IMR-90 (cell line): ENCODE data around the gene FNDC3A. TPM values are rescaled to one million over a fixed set of nuclear protein-coding genes. Genes with fewer than 3 reads are reported as not detected.

Source experiments
- ATAC-seq: fragments of 200-7000 bp; cut with Tn5 transposase; 2 replicates; pipeline ENCODE4 v1.9.1; 2020; ENCODE audit warnings: low read depth, mild to moderate bottlenecking, moderate library complexity
- BruUV-seq: library from RNA; stranded (reverse); fragments of 400-500 nt; replicated peaks from 2 replicates; lab custom pipeline; 2021; lab: Mats Ljungman, UMichigan
- CTCF ChIA-PET: fragments of 300-600 bp; formaldehyde crosslinking; extraction: SDS; loops from one replicate; lab custom pipeline; 2021; ENCODE audit warnings: antibody characterized with exemption; lab: Yijun Ruan, JAX
- POLR2A ChIA-PET: fragments of 300-600 bp; sonication (Branson Sonifier 250); formaldehyde crosslinking; loops from one replicate; lab custom pipeline; 2022; ENCODE audit warnings: antibody characterized with exemption; ENCODE audit not compliant: unreplicated experiment; lab: Charles Lee
- DNase-seq: peaks from one replicate; pipeline ENCODE4 v3.0.0; 2013
- H2AFZ ChIP-seq: replicated peaks from 2 replicates; pipeline ENCODE3; 2013; ENCODE audit warnings: low read length, mild to moderate bottlenecking; ENCODE audit not compliant: poor library complexity
- H2AK5ac ChIP-seq: 2 replicates; pipeline ENCODE4 v1.6.1; 2013; ENCODE audit warnings: low read depth, low read length, inconsistent platforms
- H2AK9ac ChIP-seq: replicated peaks from 2 replicates; pipeline ENCODE3; 2013; ENCODE audit warnings: mild to moderate bottlenecking, low read depth, low read length, moderate library complexity; ENCODE audit not compliant: poor library complexity
- H2BK120ac ChIP-seq: 2 replicates; pipeline ENCODE4 v1.6.1; 2013; ENCODE audit warnings: low read depth, low read length, inconsistent platforms
- H2BK15ac ChIP-seq: 3 replicates; pipeline ENCODE4 v1.6.1; 2013; ENCODE audit warnings: low read depth, low read length, inconsistent platforms
- H2BK20ac ChIP-seq: 2 replicates; pipeline ENCODE4 v1.6.1; 2013; ENCODE audit warnings: low read depth, mild to moderate bottlenecking, inconsistent platforms, low read length, moderate library complexity
- H2BK5ac ChIP-seq: 2 replicates; pipeline ENCODE4 v1.6.1; 2013; ENCODE audit warnings: mild to moderate bottlenecking, low read depth, low read length, inconsistent platforms; ENCODE audit not compliant: poor library complexity, severe bottlenecking
- H3K14ac ChIP-seq: replicated peaks from 2 replicates; pipeline ENCODE4 v1.6.1; 2013; ENCODE audit warnings: low read depth, low read length, inconsistent platforms
- H3K18ac ChIP-seq: 2 replicates; pipeline ENCODE4 v1.6.1; 2013; ENCODE audit warnings: low read depth, low read length, control low read depth
- H3K23ac ChIP-seq: 2 replicates; pipeline ENCODE4 v1.6.1; 2013; ENCODE audit warnings: low read depth, low read length, inconsistent platforms
- H3K27ac ChIP-seq: 2 replicates; pipeline ENCODE4 v1.5.1; 2013; ENCODE audit warnings: mild to moderate bottlenecking, control low read depth, low read length; ENCODE audit not compliant: insufficient read depth
- H3K27me3 ChIP-seq: 2 replicates; pipeline ENCODE4 v1.6.1; 2013; ENCODE audit warnings: low read length; ENCODE audit not compliant: control insufficient read depth, insufficient read depth
- H3K36me3 ChIP-seq: 2 replicates; pipeline ENCODE4 v1.6.1; 2013; ENCODE audit warnings: low read length, mixed read lengths; ENCODE audit not compliant: control insufficient read depth, insufficient read depth
- H3K4ac ChIP-seq: 2 replicates; pipeline ENCODE4 v1.6.1; 2013; ENCODE audit warnings: low read depth, low read length, inconsistent platforms
- H3K4me1 ChIP-seq: 2 replicates; pipeline ENCODE4 v1.6.1; 2013; ENCODE audit warnings: low read length, mixed read lengths; ENCODE audit not compliant: control insufficient read depth, insufficient read depth
- H3K4me2 ChIP-seq: 2 replicates; pipeline ENCODE4 v1.6.1; 2013; ENCODE audit warnings: low read depth, mild to moderate bottlenecking, control low read depth, low read length, moderate library complexity
- H3K4me3 ChIP-seq: 2 replicates; pipeline ENCODE4 v1.5.1; 2013; ENCODE audit warnings: low read depth, mild to moderate bottlenecking, control low read depth, low read length, moderate library complexity; ENCODE audit not compliant: insufficient read depth
- H3K56ac ChIP-seq: 2 replicates; pipeline ENCODE4 v1.6.1; 2013; ENCODE audit warnings: low read length, inconsistent platforms; ENCODE audit not compliant: insufficient read depth; ENCODE audit errors: extremely low read depth
- H3K79me1 ChIP-seq, 2 experiments: 2 replicates each; pipeline ENCODE4 v1.6.1; 2013; ENCODE audit warnings: low read length in 2 of 2, inconsistent platforms in 1 of 2, low read depth in 1 of 2
- H3K9ac ChIP-seq: 2 replicates; pipeline ENCODE4 v1.6.1; 2013; ENCODE audit warnings: low read depth, low read length, control low read depth
- H3K9me1 ChIP-seq: 2 replicates; pipeline ENCODE4 v1.6.1; 2013; ENCODE audit warnings: low read length, inconsistent platforms; ENCODE audit not compliant: insufficient read depth
- H3K9me3 ChIP-seq: 2 replicates; pipeline ENCODE4 v1.6.1; 2013; ENCODE audit warnings: low read length; ENCODE audit not compliant: control insufficient read depth, insufficient read depth
- H4K20me1 ChIP-seq: 2 replicates; pipeline ENCODE4 v1.6.1; 2013; ENCODE audit warnings: low read length, inconsistent platforms; ENCODE audit not compliant: insufficient read depth
- H4K5ac ChIP-seq: 2 replicates; pipeline ENCODE4 v1.6.1; 2013; ENCODE audit warnings: mild to moderate bottlenecking, low read depth, low read length, control low read depth
- H4K8ac ChIP-seq, 2 experiments: 2 replicates each; pipeline ENCODE4 v1.6.1; 2013; ENCODE audit warnings: low read depth in 2 of 2, low read length in 2 of 2, control low read depth in 1 of 2, inconsistent platforms in 1 of 2
- H4K91ac ChIP-seq: 2 replicates; pipeline ENCODE4 v1.6.1; 2013; ENCODE audit warnings: low read depth, low read length, inconsistent platforms; ENCODE audit not compliant: insufficient read depth
- BHLHE40 ChIP-seq: fragments of 150-350 bp; IDR thresholded peaks from 2 replicates; pipeline ENCODE4 v1.6.1; 2016; ENCODE audit warnings: mild to moderate bottlenecking, low read depth, low read length
- CEBPB ChIP-seq: IDR thresholded peaks from 2 replicates; pipeline ENCODE4 v1.6.1; 2012; ENCODE audit warnings: low read depth, low read length, improper control_type of control experiment
- CHD1 ChIP-seq: IDR thresholded peaks from 2 replicates; pipeline ENCODE4 v1.6.1; 2012; ENCODE audit warnings: low read depth, low read length, improper control_type of control experiment
- POLR2A ChIP-seq: IDR thresholded peaks from 2 replicates; pipeline ENCODE4 v1.6.1; 2012; ENCODE audit warnings: mild to moderate bottlenecking, low read depth, low read length
- RFX5 ChIP-seq: IDR thresholded peaks from 2 replicates; pipeline ENCODE4 v1.8.0; 2012; ENCODE audit warnings: low read depth, mild to moderate bottlenecking, low read length, moderate library complexity
- SMC3 ChIP-seq: fragments of 150-350 bp; IDR thresholded peaks from 2 replicates; pipeline ENCODE4 v1.6.1; 2016; ENCODE audit warnings: low read depth, mild to moderate bottlenecking, antibody characterized with exemption, low read length, moderate library complexity
- WGBS, 2 experiments: methylation state at CpG; one replicate each; pipeline versions ENCODE4 v1.1.5 to v1.1.7; 2013; ENCODE audit warnings: missing lambda C conversion rate in 2 of 2; ENCODE audit not compliant: insufficient read length in 1 of 2; ENCODE audit errors: extremely low coverage in 2 of 2; 5-methylcytosine and 5-hydroxymethylcytosine counted together
- dilution Hi-C: fragments of 300-500 bp; cut with HindIII; formaldehyde crosslinking; loops from one replicate; pipeline ENCODE4 v1.14.3; 2018; ENCODE audit warnings: low sequenced_read_pairs; ENCODE audit not compliant: unreplicated experiment
- in situ Hi-C: fragments of 300-500 bp; cut with MboI; formaldehyde crosslinking; loops from 3 replicates; pipeline ENCODE4 v1.14.3; 2019; ENCODE audit warnings: low sequenced_read_pairs, inconsistent platforms, mixed read lengths
- intact Hi-C: fragments of 100-400 bp; cut with micrococcal nuclease; formaldehyde crosslinking; loops from 2 replicates; pipeline ENCODE4 v1.10.0; 2022
- polyA plus RNA-seq, 3 experiments: library from polyadenylated mRNA; depleted of rRNA; stranded (reverse); fragments of >200 nt; gene quantifications; 2 replicates each; pipeline ENCODE4 v1.2.3, GENCODE V29; 2012; ENCODE audit warnings: low replicate concordance in 1 of 3
- total RNA-seq: library from RNA; depleted of rRNA; stranded (reverse); fragments of >200 nt; gene quantifications from 2 replicates; pipeline ENCODE4 v1.2.3, GENCODE V29; 2012

Gene FNDC3A
- total and polyA plus RNA-seq, 2 of the 4 experiments (the other 2 are of a cell fraction), result 29.2 to 60.4 TPM

GRCh38 chr13:48930918-48931317, 44.8 kb upstream of the FNDC3A start:
- no peak overlapping the region for H2BK5ac ChIP-seq
- no peaks in the 10 kb centered on the region; the same call in 1 of the 2 replicates for H3K27me3 ChIP-seq
- no peak overlapping the region for H2BK120ac ChIP-seq
- H2BK20ac ChIP-seq, result no peak overlapping the region
- H3K79me1 ChIP-seq, result no peaks in the 10 kb centered on the region
- dilution Hi-C loops (no loop called here), intact Hi-C loops (no loop called here), in situ Hi-C loops (no loop called here)
- POLR2A ChIA-PET, result no interaction called here
- no peak overlapping the region for H3K4me2 ChIP-seq
- no peak for DNase-seq
- H3K23ac ChIP-seq, result no peak overlapping the region
- H3K18ac ChIP-seq, result no peak overlapping the region
- H2AK5ac ChIP-seq, result no peak overlapping the region
- H2AFZ ChIP-seq, result no peak overlapping the region
- no TSS peak for BruUV-seq
- H3K36me3 ChIP-seq, result no peaks in the 10 kb centered on the region
- CTCF ChIA-PET, result no interaction called here
- H4K8ac ChIP-seq, result no peak overlapping the region
- H3K4me3 ChIP-seq, result no peak overlapping the region
- H2AK9ac ChIP-seq, result no peak overlapping the region
- no peak overlapping the region for H3K14ac ChIP-seq
- H3K9me3 ChIP-seq, result no peaks in the 10 kb centered on the region
- no peak overlapping the region for H2BK15ac ChIP-seq
- H3K27ac ChIP-seq, result no peak overlapping the region
- no peaks in the 10 kb centered on the region for H4K20me1 ChIP-seq
- no peaks in the 10 kb centered on the region for H3K9me1 ChIP-seq
- H3K4me1 ChIP-seq, result no peaks in the 10 kb centered on the region
- no peak overlapping the region for H4K91ac ChIP-seq
- H3K4ac ChIP-seq, result no peak overlapping the region
- H4K5ac ChIP-seq, result no peak overlapping the region
- ATAC-seq, result no peak
- no peak overlapping the region for H3K9ac ChIP-seq
- TF ChIP-seq CHD1 (no peak), RFX5 (no peak), SMC3 (no peak), POLR2A (no peak), BHLHE40 (no peak), CEBPB (no peak)
- WGBS, 2 experiments, result no CpG with 5 or more reads among the region's 1 CpG
- H3K56ac ChIP-seq, result no peak overlapping the region
